Smooth muscle cell of the umbilical artery (primary cell): Measurements from ENCODE around the gene GPR63. TPM values are rescaled to one million over a fixed set of nuclear protein-coding genes. Genes with fewer than 3 reads are reported as not detected.

Experiments used
- total RNA-seq: library from RNA; depleted of rRNA; stranded (reverse); fragments of >200 nt; gene quantifications from 2 replicates; pipeline ENCODE4 v1.2.3, GENCODE V29; 2014

The GPR63 gene, protein sequence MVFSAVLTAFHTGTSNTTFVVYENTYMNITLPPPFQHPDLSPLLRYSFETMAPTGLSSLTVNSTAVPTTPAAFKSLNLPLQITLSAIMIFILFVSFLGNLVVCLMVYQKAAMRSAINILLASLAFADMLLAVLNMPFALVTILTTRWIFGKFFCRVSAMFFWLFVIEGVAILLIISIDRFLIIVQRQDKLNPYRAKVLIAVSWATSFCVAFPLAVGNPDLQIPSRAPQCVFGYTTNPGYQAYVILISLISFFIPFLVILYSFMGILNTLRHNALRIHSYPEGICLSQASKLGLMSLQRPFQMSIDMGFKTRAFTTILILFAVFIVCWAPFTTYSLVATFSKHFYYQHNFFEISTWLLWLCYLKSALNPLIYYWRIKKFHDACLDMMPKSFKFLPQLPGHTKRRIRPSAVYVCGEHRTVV
- total RNA-seq: 0.59 and 1.2 TPM in 2 replicates

GRCh38 chr6:96837081-96837971 is at the start of gene GPR63:
Gene GPR63, minus strand, starts transcription at chr6:96837477. Its CDS starts 37,746 bp downstream, at chr6:96799731.

Other genes with a start within 250 kb of the GPR63 start
- 6.8 and 11.9 TPM in 2 replicates for gene NDUFAF4, start 60.4 kb upstream of the GPR63 start, total RNA-seq
- gene KLHL32, start 87.3 kb upstream of the GPR63 start, total RNA-seq: not detected in 2 replicates